KMS-11 (cell line): ENCODE results near the gene AGBL4.

Experiments
- H2AFZ ChIP-seq: fragments of 200-600 bp; sonication (generic); 2 replicates; pipeline ENCODE4 v1.6.1; 2016; ENCODE audit warnings: antibody characterized with exemption, mixed run types, low read depth
- H3K27ac ChIP-seq: fragments of 200-600 bp; sonication (generic); 2 replicates; pipeline ENCODE4 v1.6.1; 2016; ENCODE audit warnings: mild to moderate bottlenecking, mixed run types
- H3K27me3 ChIP-seq: fragments of 200-600 bp; sonication (generic); 2 replicates; pipeline ENCODE4 v1.6.1; 2017; ENCODE audit warnings: mild to moderate bottlenecking, low read depth, mixed run types, moderate library complexity; ENCODE audit not compliant: insufficient read depth
- H3K36me3 ChIP-seq: fragments of 200-600 bp; sonication (generic); 2 replicates; pipeline ENCODE4 v1.6.1; 2017; ENCODE audit warnings: mild to moderate bottlenecking, mixed run types; ENCODE audit not compliant: insufficient read depth
- H3K4me1 ChIP-seq: fragments of 200-600 bp; sonication (generic); 2 replicates; pipeline ENCODE4 v1.6.1; 2016; ENCODE audit warnings: mild to moderate bottlenecking, low read depth, mixed run types; ENCODE audit not compliant: poor library complexity, severe bottlenecking
- H3K4me2 ChIP-seq: fragments of 200-600 bp; sonication (generic); 2 replicates; pipeline ENCODE4 v1.7.0; 2016; ENCODE audit warnings: mild to moderate bottlenecking, mixed run types
- H3K4me3 ChIP-seq: fragments of 200-600 bp; sonication (generic); IDR thresholded peaks from 2 replicates; pipeline ENCODE4 v1.6.1; 2017; ENCODE audit warnings: low read depth, low read length, mixed read lengths; ENCODE audit not compliant: insufficient read depth
- H3K79me2 ChIP-seq: fragments of 200-600 bp; sonication (generic); 2 replicates; pipeline ENCODE4 v1.6.1; 2016; ENCODE audit warnings: low read depth, mixed run types; ENCODE audit not compliant: insufficient read depth
- H3K9ac ChIP-seq: fragments of 200-600 bp; sonication (generic); 2 replicates; pipeline ENCODE4 v1.6.1; 2016; ENCODE audit warnings: mild to moderate bottlenecking, mixed run types
- H4K20me1 ChIP-seq: fragments of 200-600 bp; sonication (generic); 2 replicates; pipeline ENCODE4 v1.6.1; 2016; ENCODE audit warnings: mild to moderate bottlenecking, mixed run types; ENCODE audit not compliant: insufficient read depth
- TF ChIP-seq, protein P1 (sequence below): fragments of 200-600 bp; sonication (generic); conservative IDR thresholded peaks from 2 replicates; pipeline ENCODE4 v1.6.1; 2017; ENCODE audit warnings: low read depth, mild to moderate bottlenecking, antibody characterized with exemption, low read length, moderate library complexity, mixed read lengths

AGBL4 gene

DNA sequence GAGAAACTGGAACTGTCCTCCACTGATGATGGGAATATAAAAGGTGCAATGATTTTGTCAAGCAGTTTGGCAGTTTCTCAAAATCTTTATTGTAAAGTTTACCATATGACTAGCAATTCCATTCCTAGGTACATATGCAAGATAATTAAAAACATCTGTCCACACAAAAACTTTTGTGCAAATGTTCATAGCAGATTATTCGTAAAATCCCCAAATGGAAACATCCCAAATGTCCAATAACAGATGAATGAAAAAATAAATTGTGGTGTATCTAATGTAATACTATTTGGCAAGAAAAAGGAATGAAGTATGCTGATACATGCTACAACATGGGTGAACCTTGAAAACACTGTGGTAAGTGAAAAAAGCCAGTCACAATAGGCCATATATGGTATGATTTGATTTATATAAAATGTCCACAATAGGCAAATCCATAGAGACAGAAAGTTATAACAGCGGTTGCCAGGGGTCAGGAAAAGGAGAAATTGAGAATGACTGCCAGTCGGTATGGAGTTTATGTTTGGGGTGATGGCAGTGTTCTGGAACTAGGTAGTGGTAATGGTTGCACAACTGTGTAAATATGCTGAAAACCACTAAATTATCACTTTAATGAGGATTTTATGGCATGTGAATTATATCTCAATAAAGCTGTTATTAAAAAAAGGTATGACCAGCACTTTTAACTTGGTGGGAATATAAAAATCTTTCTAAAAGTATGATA is 1165.4 kb downstream of the AGBL4 start:
- Histone ChIP-seq H3K4me3 (no peak overlapping the region), H3K9ac (no peak overlapping the region), H3K79me2 (no peaks in the 10 kb centered on the region), H4K20me1 (no peaks in the 10 kb centered on the region), H3K27me3 (no peaks in the 10 kb centered on the region), H3K4me1 (no peaks in the 10 kb centered on the region), H2AFZ (no peak overlapping the region), H3K27ac (no peak overlapping the region), H3K4me2 (no peak overlapping the region), H3K36me3 (no peaks in the 10 kb centered on the region)
- TF ChIP-seq, protein P1, sequence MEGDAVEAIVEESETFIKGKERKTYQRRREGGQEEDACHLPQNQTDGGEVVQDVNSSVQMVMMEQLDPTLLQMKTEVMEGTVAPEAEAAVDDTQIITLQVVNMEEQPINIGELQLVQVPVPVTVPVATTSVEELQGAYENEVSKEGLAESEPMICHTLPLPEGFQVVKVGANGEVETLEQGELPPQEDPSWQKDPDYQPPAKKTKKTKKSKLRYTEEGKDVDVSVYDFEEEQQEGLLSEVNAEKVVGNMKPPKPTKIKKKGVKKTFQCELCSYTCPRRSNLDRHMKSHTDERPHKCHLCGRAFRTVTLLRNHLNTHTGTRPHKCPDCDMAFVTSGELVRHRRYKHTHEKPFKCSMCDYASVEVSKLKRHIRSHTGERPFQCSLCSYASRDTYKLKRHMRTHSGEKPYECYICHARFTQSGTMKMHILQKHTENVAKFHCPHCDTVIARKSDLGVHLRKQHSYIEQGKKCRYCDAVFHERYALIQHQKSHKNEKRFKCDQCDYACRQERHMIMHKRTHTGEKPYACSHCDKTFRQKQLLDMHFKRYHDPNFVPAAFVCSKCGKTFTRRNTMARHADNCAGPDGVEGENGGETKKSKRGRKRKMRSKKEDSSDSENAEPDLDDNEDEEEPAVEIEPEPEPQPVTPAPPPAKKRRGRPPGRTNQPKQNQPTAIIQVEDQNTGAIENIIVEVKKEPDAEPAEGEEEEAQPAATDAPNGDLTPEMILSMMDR = no peak

- Histone ChIP-seq H3K4me2 (no peak overlapping the region), H3K27ac (no peak overlapping the region), H3K79me2 (no peaks in the 10 kb centered on the region)
Observed at GRCh38 chr1:48853006-48853405, 1170.7 kb downstream of the AGBL4 start.

DNA sequence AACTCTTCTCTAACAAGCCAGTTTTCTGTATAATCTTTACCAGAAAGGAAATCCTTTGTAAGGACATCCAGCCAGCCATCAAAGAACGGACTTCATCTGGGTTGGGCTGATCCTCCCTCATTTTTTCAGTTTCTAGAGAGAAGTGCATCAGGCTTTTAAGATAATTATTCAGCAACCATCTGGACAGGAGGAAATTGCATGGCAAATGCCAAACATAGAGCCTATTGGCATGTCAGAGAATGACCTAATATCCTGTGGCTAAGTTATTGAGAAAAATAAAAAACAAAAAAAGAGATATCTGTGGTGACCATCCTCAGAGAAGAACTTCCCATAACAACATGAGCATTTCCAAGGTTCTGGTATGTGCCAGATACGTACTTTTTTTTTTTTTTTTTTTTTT is 1172.1 kb downstream of the AGBL4 start:
- Histone ChIP-seq H3K4me2 (no peak overlapping the region), H4K20me1 (no peaks in the 10 kb centered on the region), H3K4me1 (no peaks in the 10 kb centered on the region), H3K79me2 (no peaks in the 10 kb centered on the region), H3K4me3 (no peak overlapping the region), H2AFZ (no peak overlapping the region), H3K27me3 (no peaks in the 10 kb centered on the region), H3K27ac (no peak overlapping the region), H3K9ac (no peak overlapping the region), H3K36me3 (no peaks in the 10 kb centered on the region)
- TF ChIP-seq, protein P1 = no peak

More at GRCh38 chr1:48853006-48853405, 1170.7 kb downstream of the AGBL4 start:
- Histone ChIP-seq H4K20me1 (no peaks in the 10 kb centered on the region), H3K27me3 (no peaks in the 10 kb centered on the region), H3K4me1 (no peaks in the 10 kb centered on the region), H3K36me3 (no peaks in the 10 kb centered on the region), H3K4me3 (no peak overlapping the region), H3K9ac (no peak overlapping the region), H2AFZ (no peak overlapping the region)
- TF ChIP-seq, protein P1 = no peak

GRCh38 chr1:48848035-48848434 is 1175.7 kb downstream of the AGBL4 start:
- Histone ChIP-seq H3K27ac (no peak overlapping the region), H3K79me2 (no peaks in the 10 kb centered on the region), H3K27me3 (no peaks in the 10 kb centered on the region), H3K9ac (no peak overlapping the region), H2AFZ (no peak overlapping the region), H4K20me1 (no peaks in the 10 kb centered on the region), H3K4me2 (no peak overlapping the region), H3K4me1 (no peaks in the 10 kb centered on the region), H3K36me3 (no peaks in the 10 kb centered on the region), H3K4me3 (no peak overlapping the region)
- TF ChIP-seq, protein P1 = no peak
